ENCODE measurements around the gene INPPL1.
"Not testable (repeated sequence)": the region's sequence is repeated elsewhere in the genome, so short reads cannot be mapped to it uniquely, and the experiment has no call there.

INPPL1 gene, protein sequence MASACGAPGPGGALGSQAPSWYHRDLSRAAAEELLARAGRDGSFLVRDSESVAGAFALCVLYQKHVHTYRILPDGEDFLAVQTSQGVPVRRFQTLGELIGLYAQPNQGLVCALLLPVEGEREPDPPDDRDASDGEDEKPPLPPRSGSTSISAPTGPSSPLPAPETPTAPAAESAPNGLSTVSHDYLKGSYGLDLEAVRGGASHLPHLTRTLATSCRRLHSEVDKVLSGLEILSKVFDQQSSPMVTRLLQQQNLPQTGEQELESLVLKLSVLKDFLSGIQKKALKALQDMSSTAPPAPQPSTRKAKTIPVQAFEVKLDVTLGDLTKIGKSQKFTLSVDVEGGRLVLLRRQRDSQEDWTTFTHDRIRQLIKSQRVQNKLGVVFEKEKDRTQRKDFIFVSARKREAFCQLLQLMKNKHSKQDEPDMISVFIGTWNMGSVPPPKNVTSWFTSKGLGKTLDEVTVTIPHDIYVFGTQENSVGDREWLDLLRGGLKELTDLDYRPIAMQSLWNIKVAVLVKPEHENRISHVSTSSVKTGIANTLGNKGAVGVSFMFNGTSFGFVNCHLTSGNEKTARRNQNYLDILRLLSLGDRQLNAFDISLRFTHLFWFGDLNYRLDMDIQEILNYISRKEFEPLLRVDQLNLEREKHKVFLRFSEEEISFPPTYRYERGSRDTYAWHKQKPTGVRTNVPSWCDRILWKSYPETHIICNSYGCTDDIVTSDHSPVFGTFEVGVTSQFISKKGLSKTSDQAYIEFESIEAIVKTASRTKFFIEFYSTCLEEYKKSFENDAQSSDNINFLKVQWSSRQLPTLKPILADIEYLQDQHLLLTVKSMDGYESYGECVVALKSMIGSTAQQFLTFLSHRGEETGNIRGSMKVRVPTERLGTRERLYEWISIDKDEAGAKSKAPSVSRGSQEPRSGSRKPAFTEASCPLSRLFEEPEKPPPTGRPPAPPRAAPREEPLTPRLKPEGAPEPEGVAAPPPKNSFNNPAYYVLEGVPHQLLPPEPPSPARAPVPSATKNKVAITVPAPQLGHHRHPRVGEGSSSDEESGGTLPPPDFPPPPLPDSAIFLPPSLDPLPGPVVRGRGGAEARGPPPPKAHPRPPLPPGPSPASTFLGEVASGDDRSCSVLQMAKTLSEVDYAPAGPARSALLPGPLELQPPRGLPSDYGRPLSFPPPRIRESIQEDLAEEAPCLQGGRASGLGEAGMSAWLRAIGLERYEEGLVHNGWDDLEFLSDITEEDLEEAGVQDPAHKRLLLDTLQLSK

DNA sequence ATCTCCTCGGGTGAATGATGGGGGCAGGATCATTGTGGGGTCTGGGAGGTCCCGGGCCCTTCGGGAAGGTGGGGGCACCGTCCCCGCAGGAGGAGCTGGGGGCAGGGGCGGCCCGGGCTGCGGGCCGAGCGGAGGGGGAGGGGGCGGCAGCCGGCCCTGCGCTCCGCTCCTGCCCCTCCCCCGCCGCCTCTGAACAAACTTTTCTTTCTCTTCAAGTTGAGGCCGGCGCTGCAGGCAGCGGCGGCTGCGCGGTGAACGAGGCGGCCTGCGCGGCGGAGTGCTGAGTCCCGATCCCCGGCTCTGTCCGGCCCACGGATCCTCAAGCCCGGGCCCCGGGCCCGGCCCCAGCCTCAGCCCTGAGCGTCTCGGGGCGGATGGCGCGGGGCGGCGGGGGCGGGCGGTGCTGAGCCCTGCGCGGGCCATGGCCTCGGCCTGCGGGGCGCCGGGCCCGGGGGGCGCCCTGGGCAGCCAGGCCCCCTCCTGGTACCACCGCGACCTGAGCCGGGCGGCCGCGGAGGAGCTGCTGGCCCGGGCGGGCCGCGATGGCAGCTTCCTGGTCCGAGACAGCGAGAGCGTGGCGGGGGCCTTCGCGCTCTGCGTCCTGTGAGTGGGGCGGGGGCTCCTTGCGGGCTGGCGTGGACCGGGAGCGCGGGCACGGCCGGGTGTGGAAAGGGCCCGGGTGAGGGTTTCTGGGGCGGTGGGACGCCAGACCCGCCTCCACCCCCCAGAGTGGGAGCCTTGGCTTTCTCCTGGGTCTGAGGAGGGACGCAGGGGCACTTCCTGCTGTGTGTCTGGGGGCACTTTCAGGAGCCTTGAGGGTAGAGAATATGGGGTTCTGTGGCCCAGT is at the start of gene INPPL1:
Gene INPPL1 (plus strand): TSS at position 204 of the 847 bp plus-strand sequence. CDS start 218 bp downstream, at position 422.
- no peak for DNase-seq (ENCODE audit: low spot score)

DNA sequence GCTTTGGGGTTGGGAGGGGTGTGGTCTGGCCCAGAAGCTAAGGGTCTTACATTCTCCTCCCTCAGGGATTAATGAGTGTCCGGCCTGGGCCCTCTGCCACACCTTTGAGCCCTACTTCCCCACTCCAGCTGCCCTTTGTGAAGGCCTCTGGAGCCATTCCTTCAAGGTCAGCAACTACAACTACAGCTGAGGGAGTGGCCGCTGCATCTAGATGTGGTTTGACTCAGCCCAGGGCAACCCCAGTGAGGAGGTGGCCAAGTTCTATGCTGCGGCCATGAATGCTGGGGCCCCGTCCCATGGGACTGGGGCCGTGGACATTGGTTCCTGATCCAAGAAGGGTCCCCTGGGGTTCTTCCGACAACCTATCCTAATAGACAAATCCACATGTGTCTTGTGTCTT is 46.9 kb upstream of the INPPL1 start:
- DNase-seq (ENCODE audit: low spot score): no peak

DNA sequence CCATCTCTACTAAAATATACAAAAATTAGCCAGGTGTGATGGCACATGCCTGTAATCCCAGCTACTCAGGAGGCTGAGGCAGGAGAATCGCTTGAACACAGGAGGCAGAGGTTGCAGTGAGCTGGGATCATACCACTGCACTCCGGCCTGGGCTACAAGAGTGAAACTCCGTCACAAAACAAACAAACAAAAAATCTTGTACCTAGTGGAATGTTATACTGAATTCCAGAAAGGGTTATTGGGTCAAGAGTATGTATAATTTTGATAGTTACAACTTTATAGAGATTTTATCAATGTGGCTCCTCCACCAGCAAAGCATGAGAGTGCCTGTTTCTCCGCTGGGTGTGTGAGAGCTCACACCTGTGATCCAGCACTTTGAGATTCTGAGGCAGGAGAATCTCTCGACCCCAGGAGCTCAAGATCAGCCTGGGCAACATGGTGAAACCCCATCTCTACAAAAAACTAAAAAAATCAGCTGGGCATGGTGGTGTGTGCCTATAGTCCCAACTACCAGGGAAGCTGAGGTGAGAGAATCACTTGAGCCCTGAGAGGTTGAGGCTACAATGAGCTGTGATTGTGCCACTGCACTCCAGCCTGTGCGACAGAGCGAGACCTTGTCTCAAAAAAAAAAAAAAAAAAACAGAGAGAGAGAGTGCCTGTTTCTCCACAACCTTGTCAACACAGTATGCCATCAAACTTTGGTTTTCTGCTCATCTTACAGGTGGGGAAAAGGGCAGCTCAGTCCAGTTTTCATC is 45.3 kb upstream of the INPPL1 start:
- no peak for DNase-seq (ENCODE audit: low spot score)

DNA sequence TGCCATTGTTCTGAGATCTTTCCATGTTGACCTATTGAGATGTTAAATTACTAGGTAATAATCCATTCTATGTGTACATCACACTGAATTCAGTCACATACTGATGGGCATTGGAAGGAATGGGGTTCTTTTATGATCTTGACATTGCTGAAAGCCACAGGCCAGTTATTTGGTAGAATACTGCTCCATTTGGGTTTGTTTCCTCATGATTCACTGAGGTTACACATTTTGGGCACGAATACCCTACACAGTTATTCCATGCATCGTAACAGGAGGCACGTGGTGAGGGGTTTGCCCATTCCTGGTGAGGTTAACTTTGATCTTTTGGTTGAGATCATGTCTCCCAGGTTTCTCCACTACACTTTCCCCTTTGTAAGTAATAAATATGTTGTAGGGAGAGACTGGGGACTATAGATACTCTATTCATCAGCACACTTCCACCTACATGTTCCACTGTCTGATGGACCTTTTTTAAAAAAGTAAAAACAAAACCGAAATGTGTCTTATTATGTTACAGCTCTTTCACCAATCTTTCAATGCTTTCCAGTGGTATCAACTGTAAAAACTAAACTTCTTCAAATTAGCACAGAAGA is 44.7 kb upstream of the INPPL1 start:
- DNase-seq (ENCODE audit: low spot score): no peak

DNA sequence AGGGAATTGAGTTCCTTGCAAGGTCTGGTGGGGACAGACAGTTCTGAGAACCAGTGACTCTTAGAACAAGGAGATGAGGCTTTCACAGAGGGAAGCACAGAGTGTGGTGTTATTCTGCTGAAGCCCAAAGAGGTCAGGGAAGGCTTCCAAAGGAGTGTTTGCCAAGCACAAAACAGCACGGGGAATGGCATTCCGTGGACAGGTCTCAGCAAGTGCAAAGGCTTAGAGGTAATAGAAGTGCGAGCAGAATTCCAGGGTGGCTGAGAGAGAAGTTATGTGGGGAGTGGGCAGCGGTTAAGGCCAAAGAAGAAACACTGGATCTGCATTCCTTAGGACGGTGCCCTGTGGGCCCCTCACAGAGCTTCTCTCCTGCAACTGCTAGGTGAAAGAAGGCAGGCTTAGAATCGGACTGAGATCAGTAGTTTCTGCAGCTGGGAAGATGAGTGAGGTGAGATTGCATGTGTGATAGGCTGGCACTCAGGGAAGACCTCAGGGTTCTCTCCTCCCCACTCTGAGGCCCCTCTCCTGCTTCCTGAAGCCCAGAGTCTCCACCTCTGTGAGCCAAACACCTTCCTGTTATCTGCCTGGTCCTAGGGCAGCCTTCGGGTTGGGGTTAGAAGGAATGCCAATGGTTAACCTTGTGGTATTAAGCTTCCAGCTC is 43.5 kb upstream of the INPPL1 start:
- not testable (repeated sequence) for DNase-seq (ENCODE audit: low spot score)

DNA sequence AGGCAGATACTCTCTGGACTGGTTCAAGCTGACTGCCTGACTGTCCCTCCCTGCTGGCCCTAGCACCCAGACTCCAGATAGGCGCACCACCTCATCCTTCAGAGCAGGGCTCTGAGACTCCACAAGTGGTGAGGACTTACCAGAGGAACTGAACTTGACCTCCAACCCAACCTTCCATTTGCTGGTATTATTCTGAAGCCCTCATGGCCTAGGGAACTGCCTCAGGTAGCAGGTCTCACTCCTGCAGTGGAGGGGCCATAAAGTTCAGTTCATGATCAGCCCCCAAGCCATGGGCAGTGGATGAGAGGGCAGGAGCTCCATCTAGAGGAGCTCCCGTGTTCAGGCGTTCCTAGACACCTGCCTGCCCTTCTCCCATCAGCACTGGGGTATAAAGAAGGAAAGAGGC is 43.0 kb upstream of the INPPL1 start:
- not testable (repeated sequence) for DNase-seq (ENCODE audit: low spot score)

DNA sequence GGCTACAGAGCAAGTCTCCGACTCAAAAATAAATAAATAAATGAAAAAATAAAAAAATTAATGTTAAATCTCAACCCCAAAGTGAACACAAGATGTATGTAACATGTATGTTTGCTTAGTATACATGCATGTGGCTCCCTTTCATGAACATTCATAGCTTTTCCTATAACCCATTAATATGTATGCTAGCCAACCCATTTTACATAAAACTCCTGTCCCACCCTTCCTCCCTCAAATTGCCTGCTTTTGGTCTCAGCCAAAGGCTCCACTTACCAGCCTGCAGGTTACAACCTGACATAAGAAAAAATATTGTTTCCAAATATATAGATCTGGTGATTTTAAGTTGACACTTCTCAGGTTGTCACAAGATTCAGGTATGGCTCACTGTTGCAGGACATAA is 36.3 kb upstream of the INPPL1 start:
- DNase-seq (ENCODE audit: low spot score): no peak

DNA sequence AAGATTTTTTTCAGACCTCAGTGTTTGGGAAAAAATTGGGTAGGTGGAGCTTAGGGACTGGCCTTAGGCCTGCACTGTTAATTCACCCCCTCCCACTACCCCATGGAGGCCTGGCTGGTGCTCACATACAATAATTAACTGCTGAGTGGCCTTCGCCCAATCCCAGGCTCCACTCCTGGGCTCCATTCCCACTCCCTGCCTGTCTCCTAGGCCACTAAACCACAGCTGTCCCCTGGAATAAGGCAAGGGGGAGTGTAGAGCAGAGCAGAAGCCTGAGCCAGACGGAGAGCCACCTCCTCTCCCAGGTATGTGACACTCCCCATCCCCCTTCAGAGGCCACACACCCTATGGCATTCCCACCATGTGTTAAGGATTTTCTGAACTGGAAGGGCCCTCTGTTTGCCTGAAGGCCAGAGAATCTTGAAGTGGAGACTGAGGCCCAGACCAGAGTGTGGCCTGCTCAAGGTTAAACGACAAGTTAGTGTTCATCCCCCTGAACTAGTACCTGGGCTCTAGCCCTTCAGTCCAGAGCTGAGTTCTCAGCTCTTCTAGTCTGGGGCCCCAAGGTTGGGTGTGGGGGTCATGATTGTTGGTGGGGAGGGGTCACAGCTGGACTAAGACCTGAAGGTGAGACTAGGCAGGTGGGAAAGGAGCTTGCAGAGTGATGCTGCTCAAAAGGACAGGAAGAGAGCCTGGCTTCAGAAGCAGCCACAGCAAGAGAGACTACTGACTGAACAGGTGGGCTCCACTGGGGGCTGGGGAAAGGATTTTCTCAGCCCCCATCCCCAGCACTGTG is 34.9 kb upstream of the INPPL1 start:
- DNase-seq (ENCODE audit: low spot score): no peak

DNA sequence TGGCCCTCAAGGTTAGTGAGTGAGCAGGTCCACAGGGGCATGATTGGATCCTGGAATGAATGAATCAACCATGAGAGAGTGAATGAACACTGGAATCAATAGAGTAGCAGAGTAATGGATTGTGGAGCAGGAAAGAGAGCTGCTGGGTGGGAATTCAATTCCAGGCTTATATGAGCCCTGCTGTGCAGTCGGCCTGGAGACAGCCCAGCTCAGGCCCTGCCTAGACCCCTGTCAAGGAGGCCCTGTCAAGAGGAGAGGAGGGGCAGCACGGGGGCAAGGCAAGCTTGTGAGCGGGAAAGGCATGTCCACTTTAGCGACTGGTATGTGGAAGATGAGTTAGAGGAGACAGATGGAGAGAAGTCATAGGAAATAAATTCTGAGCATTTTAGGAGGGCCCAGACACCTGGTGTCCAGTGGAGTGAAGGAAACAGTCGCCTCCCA is 33.9 kb upstream of the INPPL1 start:
- DNase-seq (ENCODE audit: low spot score): no peak

DNA sequence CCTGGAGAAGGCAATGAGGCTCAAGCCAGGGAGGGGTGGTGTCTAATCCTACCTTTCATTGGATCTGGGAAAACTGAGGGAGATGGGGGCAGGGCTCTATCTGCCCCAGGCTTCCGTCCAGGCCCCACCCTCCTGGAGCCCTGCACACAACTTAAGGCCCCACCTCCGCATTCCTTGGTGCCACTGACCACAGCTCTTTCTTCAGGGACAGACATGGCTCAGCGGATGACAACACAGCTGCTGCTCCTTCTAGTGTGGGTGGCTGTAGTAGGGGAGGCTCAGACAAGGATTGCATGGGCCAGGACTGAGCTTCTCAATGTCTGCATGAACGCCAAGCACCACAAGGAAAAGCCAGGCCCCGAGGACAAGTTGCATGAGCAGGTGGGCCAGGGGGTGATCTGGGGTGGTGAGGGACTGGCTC is 32.6 kb upstream of the INPPL1 start, which contains the start of gene FOLR1:
Gene FOLR1 (plus strand): TSS at position 180 of the 421 bp plus-strand sequence. CDS start 34 bp downstream, at position 214.
- peak; percentile 38 for DNase-seq (ENCODE audit: low spot score)

DNA sequence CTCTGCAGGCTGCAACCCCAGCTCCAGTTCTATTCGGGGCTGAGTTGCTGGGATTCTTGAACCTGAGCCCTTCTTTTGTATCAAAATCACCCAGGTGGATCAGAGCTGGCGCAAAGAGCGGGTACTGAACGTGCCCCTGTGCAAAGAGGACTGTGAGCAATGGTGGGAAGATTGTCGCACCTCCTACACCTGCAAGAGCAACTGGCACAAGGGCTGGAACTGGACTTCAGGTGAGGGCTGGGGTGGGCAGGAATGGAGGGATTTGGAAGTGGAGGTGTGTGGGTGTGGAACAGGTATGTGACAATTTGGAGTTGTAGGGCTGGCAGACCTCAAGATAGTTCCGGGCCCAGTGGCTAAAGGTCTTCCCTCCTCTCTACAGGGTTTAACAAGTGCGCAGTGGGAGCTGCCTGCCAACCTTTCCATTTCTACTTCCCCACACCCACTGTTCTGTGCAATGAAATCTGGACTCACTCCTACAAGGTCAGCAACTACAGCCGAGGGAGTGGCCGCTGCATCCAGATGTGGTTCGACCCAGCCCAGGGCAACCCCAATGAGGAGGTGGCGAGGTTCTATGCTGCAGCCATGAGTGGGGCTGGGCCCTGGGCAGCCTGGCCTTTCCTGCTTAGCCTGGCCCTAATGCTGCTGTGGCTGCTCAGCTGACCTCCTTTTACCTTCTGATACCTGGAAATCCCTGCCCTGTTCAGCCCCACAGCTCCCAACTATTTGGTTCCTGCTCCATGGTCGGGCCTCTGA is 28.9 kb upstream of the INPPL1 start:
- DNase-seq (ENCODE audit: low spot score): no peak

DNA sequence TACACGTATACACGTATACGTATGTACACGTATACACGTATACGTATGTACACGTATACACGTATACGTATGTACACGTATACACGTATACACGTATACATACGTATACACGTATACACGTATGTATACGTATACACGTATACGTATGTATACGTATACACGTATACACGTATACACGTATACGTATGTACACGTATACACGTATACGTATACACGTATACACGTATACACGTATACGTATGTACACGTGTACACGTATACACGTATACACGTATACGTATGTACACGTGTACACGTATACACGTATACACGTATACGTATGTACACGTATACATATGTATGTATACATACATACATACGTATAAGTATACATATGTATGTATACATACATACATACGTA is 23.1 kb upstream of the INPPL1 start:
- not testable (repeated sequence) for DNase-seq (ENCODE audit: low spot score)

DNA sequence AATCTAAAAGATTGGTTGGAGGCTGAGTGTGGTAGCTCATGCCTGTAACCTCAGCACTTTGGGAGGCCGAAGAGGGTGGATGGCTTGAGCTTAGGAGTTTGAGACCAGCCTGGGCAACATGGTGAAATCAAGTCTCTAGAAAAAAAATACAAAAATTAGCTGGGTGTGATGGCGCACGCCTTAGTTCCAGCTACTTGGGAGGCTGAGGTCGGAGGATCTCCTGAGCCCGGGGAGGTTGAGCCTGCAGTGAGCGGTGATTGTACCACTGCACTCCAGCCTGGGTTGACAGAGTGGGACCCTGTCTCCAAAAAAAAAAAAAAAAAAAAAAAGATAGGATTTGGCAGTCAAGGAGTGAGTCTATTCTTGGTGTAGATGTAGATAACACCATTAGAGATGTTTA is 22.0 kb upstream of the INPPL1 start:
- no peak for DNase-seq (ENCODE audit: low spot score)

DNA sequence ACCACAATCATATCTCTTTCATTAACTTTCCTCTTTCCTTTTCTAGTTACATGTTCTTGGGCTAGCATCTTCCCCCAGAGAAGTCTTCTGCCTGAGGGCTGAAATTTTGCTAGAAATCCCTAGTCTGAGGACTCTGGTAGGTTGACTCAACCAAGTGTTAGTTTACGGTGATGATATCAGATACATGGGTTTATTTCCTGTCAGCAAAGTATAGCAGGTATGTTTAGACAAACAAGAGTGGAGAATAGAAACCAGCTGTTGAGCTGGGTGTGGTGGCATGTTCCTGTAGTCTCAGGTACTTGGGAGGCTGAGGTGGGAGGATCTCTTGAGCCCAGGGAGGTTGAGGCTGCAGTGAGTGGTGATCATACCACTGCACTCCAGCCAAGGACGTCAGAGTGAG is 21.4 kb upstream of the INPPL1 start:
- DNase-seq (ENCODE audit: low spot score): no peak

DNA sequence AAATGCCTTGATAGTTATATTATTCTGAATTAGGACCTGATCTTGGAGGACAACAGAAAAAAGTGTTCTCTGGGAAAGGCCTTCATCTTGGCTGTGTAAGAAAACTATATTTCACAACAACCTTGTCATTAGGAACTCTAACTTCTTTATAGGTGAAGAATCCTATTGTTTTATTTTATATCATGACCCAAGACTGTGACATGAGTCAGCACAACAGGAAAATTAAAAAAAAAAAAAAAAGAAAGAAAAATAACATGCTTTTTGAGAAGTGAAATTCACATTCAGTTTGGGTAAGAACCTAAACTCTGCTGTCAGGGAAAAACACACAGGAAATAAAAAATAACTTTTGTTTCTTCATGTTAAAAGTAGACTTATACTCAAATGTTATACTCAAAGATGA is 19.7 kb upstream of the INPPL1 start:
- DNase-seq (ENCODE audit: low spot score): no peak

DNA sequence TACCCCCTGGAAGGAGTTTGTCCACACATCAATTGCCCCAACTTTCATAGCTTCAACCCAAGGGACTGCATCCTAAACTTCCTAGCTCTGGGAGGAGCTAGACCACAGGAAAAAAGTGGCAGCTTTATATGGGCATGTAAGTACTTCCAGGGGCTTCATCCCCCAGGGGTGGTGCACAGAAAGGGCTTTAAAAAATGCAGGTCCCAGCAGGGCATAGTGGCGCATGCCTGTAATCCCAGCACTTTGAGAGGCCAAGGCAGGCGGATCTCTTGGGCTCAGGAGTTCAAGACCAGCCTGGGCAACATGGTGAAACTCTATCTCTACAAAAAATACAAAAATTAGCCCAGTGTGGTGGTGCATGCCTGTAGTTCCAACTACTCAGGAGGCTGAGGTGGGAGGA is 17.8 kb upstream of the INPPL1 start:
- not testable (repeated sequence) for DNase-seq (ENCODE audit: low spot score)

DNA sequence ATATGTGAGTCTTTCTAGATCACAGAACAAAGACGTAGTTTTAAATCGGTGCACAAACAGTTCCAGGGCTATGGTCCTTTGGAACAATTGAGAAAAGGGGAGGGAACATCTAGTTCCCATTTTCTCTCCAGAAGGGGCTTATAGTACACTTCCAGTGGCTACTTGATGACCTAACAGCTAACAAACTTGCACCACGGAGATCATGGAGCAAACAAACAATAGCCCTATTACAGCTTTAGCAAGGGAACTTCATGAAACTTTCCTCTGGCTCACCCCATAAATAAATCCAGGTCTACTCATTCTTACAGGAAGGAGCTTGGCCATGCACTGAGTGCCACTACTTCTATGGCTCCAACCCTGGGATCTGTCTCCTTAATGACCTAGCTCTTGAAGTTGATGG is 16.3 kb upstream of the INPPL1 start:
- DNase-seq (ENCODE audit: low spot score): no peak

DNA sequence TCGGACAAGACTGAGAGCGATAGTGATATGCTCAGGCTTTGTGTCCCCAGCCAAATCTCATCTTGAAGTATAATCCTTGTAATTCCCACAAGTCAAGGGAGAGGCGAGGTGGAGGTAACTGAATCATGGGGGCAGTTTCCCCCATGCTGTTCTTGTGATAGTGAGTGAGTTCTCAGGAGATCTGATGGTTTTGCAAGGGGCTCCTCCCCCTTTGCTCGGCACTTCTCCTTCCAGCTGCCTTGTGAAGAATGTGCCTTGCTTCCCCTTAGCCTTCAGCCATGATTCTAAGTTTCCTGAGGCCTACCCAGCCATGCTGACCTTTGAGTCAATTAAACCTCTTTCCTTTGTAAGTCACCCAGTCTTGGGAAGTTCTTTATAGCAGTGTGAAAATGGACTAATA is 15.5 kb upstream of the INPPL1 start:
- DNase-seq (ENCODE audit: low spot score): no peak

Data from hepatic stellate cell (primary cell).